HL-60/S4 treated with phorbol 12-myristate 13-acetate at 8.2 ng/mL for 4 days and 3 days (cell line): Measurements from ENCODE around the gene ZNF35.

Source experiments
- in situ Hi-C: fragments of 300-500 bp; cut with MboI; formaldehyde crosslinking; loops from 2 replicates; pipeline ENCODE4 v1.15.0; 2022; ENCODE audit warnings: low sequenced_read_pairs

ZNF35 gene

GRCh38 chr3:44682182-44682896 lies 33.8 kb downstream of the ZNF35 start:
- in situ Hi-C loops, result no loop called here

- in situ Hi-C loops, result no loop called here
Measured at GRCh38 chr3:44685128-44685800, 36.7 kb downstream of the ZNF35 start.

GRCh38 chr3:44687898-44688297 lies 39.4 kb downstream of the ZNF35 start:
- in situ Hi-C loops, result no loop called here
